Endothelial cell of umbilical vein (primary cell): ENCODE measurements around the gene TMEM54. TPM values are rescaled to one million over a fixed set of nuclear protein-coding genes. Genes with fewer than 3 reads are reported as not detected.

Experiments used
- BruUV-seq: library from RNA; stranded (reverse); fragments of 400-500 nt; replicated peaks from 2 replicates; lab custom pipeline; 2021; lab: Mats Ljungman, UMichigan
- CTCF ChIA-PET: fragments of 300-600, 350-600 bp; sonication (Branson Sonifier 250); formaldehyde crosslinking; loops from one replicate; lab custom pipeline; 2021; ENCODE audit warnings: antibody characterized with exemption, inconsistent platforms; lab: Charles Lee
- POLR2A ChIA-PET: fragments of 300-600, 350-600 bp; sonication (Branson Sonifier 250); formaldehyde crosslinking; loops from one replicate; lab custom pipeline; 2021; ENCODE audit warnings: antibody characterized with exemption, inconsistent platforms; lab: Charles Lee
- DNase-seq: peaks from one replicate; pipeline ENCODE4 v3.0.0-alpha.2; 2011; ENCODE audit warnings: low read depth, low spot score
- FAIRE-seq: peaks from 2 replicates; lab custom pipeline; 2011; peaks lifted over from hg19 to GRCh38; lab: Jason Lieb, UNC
- H2AFZ ChIP-seq: 2 replicates; pipeline ENCODE4 v1.6.0; 2012; ENCODE audit warnings: low read depth, low read length, control low read depth, inconsistent platforms
- H3K27ac ChIP-seq: 2 replicates; pipeline ENCODE4 v1.5.1; 2011; ENCODE audit warnings: low read depth, mild to moderate bottlenecking, control low read depth, low read length, moderate library complexity; ENCODE audit not compliant: insufficient read depth
- H3K27me3 ChIP-seq, 2 experiments: 2 replicates each; pipeline versions ENCODE4 v1.6.0 to v1.6.1; 2011; ENCODE audit warnings: low read length in 2 of 2, mixed read lengths in 1 of 2; ENCODE audit not compliant: control insufficient read depth in 2 of 2, insufficient read depth in 2 of 2
- H3K36me3 ChIP-seq, 2 experiments: 2 replicates in 1 of 2; 3 replicates in 1 of 2; pipeline ENCODE4 v1.5.1; 2011; ENCODE audit warnings: low read length in 2 of 2, mild to moderate bottlenecking in 1 of 2, moderate library complexity in 1 of 2; ENCODE audit not compliant: control insufficient read depth in 2 of 2, insufficient read depth in 2 of 2; ENCODE audit errors: extremely low read depth in 1 of 2
- H3K4me1 ChIP-seq: 3 replicates; pipeline ENCODE4 v1.5.1; 2011; ENCODE audit warnings: mild to moderate bottlenecking, low read length; ENCODE audit not compliant: control insufficient read depth, insufficient read depth; ENCODE audit errors: extremely low read depth
- H3K4me2 ChIP-seq: 2 replicates; pipeline ENCODE4 v1.6.1; 2011; ENCODE audit warnings: low read length, control low read depth, mixed read lengths; ENCODE audit not compliant: insufficient read depth
- H3K4me3 ChIP-seq, 3 experiments: fragments of 200-600 bp in 1 of 3; sonication (generic), shearing (Covaris generic) in 1 of 3; replicated peaks in 1 of 3; 2 replicates each; pipeline ENCODE4 v1.5.1; 2011 to 2016; ENCODE audit warnings: control low read depth in 3 of 3, low read length in 3 of 3, mild to moderate bottlenecking in 2 of 3, inconsistent platforms in 1 of 3, low read depth in 1 of 3, moderate library complexity in 1 of 3; ENCODE audit not compliant: insufficient read depth in 1 of 3
- H3K79me2 ChIP-seq: 2 replicates; pipeline ENCODE4 v1.6.0; 2012; ENCODE audit warnings: low read length, inconsistent platforms; ENCODE audit not compliant: control insufficient read depth, insufficient read depth
- H3K9ac ChIP-seq: replicated peaks from 2 replicates; pipeline ENCODE3; 2011; ENCODE audit warnings: low read length, control low read depth; ENCODE audit not compliant: insufficient read depth; ENCODE audit errors: extremely low read depth
- H3K9me1 ChIP-seq: replicated peaks from 3 replicates; pipeline ENCODE4 v1.6.0; 2011; ENCODE audit warnings: mild to moderate bottlenecking, low read length; ENCODE audit not compliant: control insufficient read depth, insufficient read depth; ENCODE audit errors: extremely low read depth
- H3K9me3 ChIP-seq: replicated peaks from 2 replicates; pipeline ENCODE4 v1.5.1; 2012; ENCODE audit warnings: low read length, inconsistent platforms; ENCODE audit not compliant: control insufficient read depth, insufficient read depth
- H4K20me1 ChIP-seq: replicated peaks from 2 replicates; pipeline ENCODE3; 2011; ENCODE audit warnings: mild to moderate bottlenecking, low read length; ENCODE audit not compliant: control insufficient read depth, insufficient read depth; ENCODE audit errors: extremely low read depth
- EZH2 ChIP-seq: IDR thresholded peaks from 2 replicates; pipeline ENCODE4 v1.6.1; 2012; ENCODE audit warnings: borderline replicate concordance, low read depth, mild to moderate bottlenecking, moderate library complexity, low read length, inconsistent platforms; ENCODE audit not compliant: severe bottlenecking
- FOS ChIP-seq: IDR thresholded peaks from 2 replicates; pipeline ENCODE4 v1.6.1; 2011; ENCODE audit warnings: mild to moderate bottlenecking, low read length, moderate library complexity, borderline replicate concordance; ENCODE audit not compliant: insufficient read depth
- GATA2 ChIP-seq: IDR thresholded peaks from 2 replicates; pipeline ENCODE4 v1.7.0; 2011; ENCODE audit warnings: low read depth, mild to moderate bottlenecking, moderate library complexity, mixed read lengths, low read length; ENCODE audit not compliant: insufficient read length, insufficient read depth
- JUN ChIP-seq: IDR thresholded peaks from 2 replicates; pipeline ENCODE4 v1.6.1; 2011; ENCODE audit warnings: borderline replicate concordance, low read depth; ENCODE audit not compliant: insufficient read length, insufficient read depth
- MAX ChIP-seq: IDR thresholded peaks from 2 replicates; pipeline ENCODE4 v1.6.1; 2011; ENCODE audit not compliant: insufficient read depth, insufficient read length
- MYC ChIP-seq: IDR thresholded peaks from one replicate; pipeline ENCODE4 v1.6.1; 2011; ENCODE audit warnings: mild to moderate bottlenecking, low read depth, low read length
- POLR2A ChIP-seq: IDR thresholded peaks from 2 replicates; pipeline ENCODE4 v1.6.1; 2012; ENCODE audit warnings: low read depth, mild to moderate bottlenecking, control low read depth, low read length
- POLR2AphosphoS5 ChIP-seq: IDR thresholded peaks from 2 replicates; pipeline ENCODE4 v1.6.1; 2012; ENCODE audit warnings: low read depth, mild to moderate bottlenecking, control low read depth, low read length, moderate library complexity; ENCODE audit not compliant: insufficient read depth
- dilution Hi-C: fragments of 300-500 bp; cut with MboI; formaldehyde crosslinking; loops from one replicate; pipeline ENCODE4 v1.15.0; 2019; ENCODE audit warnings: low sequenced_read_pairs; ENCODE audit not compliant: extremely low pct_ligation_motif_present
- intact Hi-C: fragments of 100-400 bp; cut with micrococcal nuclease; formaldehyde crosslinking; loops from one replicate; pipeline ENCODE4 v1.10.0; 2022
- polyA plus RNA-seq, 4 experiments: library from polyadenylated mRNA; depleted of rRNA in 3 of 4; stranded (reverse) in 3 of 4; unstranded in 1 of 4; fragments of >200 nt; gene quantifications; 2 replicates each; pipeline versions ENCODE4 v1.2.1 to v1.2.3, GENCODE V29; 2011 to 2012; ENCODE audit warnings: missing spikeins in 1 of 4
- total RNA-seq: library from RNA; stranded (reverse); gene quantifications from 2 replicates; pipeline ENCODE4 v1.2.3, GENCODE V29; 2021
- TF ChIP-seq, protein P1 (sequence below), 2 donors: IDR thresholded peaks; 1 replicate in 1 of 2; 2 replicates in 1 of 2; pipeline ENCODE4 v1.5.1; 2011; ENCODE audit warnings: low read length in 2 of 2, mild to moderate bottlenecking in 2 of 2, moderate library complexity in 2 of 2, control low read depth in 1 of 2, inconsistent platforms in 1 of 2, low read depth in 1 of 2; ENCODE audit not compliant: insufficient read depth in 1 of 2; ENCODE audit errors: extremely low read depth in 1 of 2

The TMEM54 gene
- total and polyA plus RNA-seq, 2 donors (not counting 3 experiments of a cell fraction or from before 2014, with no cell fraction given), result 23.6 to 77.2 TPM

- Histone ChIP-seq H3K36me3 (peaks cover 5 to 6% of the 10 kb centered on the region in 2 experiments), H3K79me2 (peaks cover 3% of the 10 kb centered on the region), H2AFZ (no peak overlapping the region), H3K4me3 (no peak overlapping the region), H4K20me1 (no peaks in the 10 kb centered on the region), H3K27ac (peak overlapping the region; percentile 33), H3K4me1 (peaks cover 28% of the 10 kb centered on the region), H3K27me3 (no peaks in the 10 kb centered on the region), H3K9me3 (no peaks in the 10 kb centered on the region), H3K9me1 (no peaks in the 10 kb centered on the region), H3K4me2 (no peak overlapping the region), H3K9ac (no peak overlapping the region)
- no TSS peak for BruUV-seq
- FAIRE-seq, result no peak
- ChIA-PET POLR2A (interaction anchor here (0.9 to 1.1 kb wide), 3 partner anchors 19 to 75 kb away, joined by 3 to 4 read pairs (median 3); no protein-coding TSS in a partner anchor), CTCF (interaction anchor here (0.9 to 7.4 kb wide), 27 partner anchors 8 to 154 kb away, joined by 3 to 340 read pairs (median 10); partner anchors contain the start of genes AZIN2 and RNF19B)
- intact Hi-C loops (loop anchor here (1.0 kb wide), 1 partner anchor 30 kb away; the partner anchor contains the start of gene RNF19B), dilution Hi-C loops (no loop called here)
- TF ChIP-seq MYC (no peak), FOS (no peak), POLR2A (no peak), JUN (no peak), MAX (no peak), EZH2 (no peak), GATA2 (no peak), POLR2AphosphoS5 (no peak)
- TF ChIP-seq, protein P1, sequence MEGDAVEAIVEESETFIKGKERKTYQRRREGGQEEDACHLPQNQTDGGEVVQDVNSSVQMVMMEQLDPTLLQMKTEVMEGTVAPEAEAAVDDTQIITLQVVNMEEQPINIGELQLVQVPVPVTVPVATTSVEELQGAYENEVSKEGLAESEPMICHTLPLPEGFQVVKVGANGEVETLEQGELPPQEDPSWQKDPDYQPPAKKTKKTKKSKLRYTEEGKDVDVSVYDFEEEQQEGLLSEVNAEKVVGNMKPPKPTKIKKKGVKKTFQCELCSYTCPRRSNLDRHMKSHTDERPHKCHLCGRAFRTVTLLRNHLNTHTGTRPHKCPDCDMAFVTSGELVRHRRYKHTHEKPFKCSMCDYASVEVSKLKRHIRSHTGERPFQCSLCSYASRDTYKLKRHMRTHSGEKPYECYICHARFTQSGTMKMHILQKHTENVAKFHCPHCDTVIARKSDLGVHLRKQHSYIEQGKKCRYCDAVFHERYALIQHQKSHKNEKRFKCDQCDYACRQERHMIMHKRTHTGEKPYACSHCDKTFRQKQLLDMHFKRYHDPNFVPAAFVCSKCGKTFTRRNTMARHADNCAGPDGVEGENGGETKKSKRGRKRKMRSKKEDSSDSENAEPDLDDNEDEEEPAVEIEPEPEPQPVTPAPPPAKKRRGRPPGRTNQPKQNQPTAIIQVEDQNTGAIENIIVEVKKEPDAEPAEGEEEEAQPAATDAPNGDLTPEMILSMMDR (IDR thresholded peaks at IDR 0.05; ENCODE audit: extremely low read depth in 1 of 2, insufficient read depth in 1 of 2, low read depth in 1 of 2, low read length in 2 of 2), result no peak
- no peak for DNase-seq
These were observed 33.3 kb upstream of the TMEM54 start for GRCh38 chr1:32934535-32934934.
